ENCODE data around the gene HIPK2.

The HIPK2 gene

DNA sequence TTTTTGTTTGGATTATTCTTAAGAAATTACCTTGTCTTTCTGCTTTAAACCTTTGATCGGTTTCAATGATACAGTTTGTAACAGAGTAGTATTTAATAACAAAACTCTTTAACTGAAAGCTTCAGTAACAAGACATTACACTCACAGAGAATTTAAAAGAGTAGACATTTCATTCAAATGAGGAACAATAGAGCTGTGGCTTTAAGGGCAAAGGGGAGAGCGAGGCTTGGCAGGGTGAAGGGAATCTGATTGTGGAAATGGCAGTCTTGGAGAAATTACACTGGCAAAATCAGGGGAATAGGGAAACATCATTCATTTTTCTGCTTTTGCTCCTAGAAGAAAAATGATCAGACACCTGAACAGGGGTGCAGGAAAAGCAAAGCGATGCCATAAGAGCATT is 5.1 kb upstream of the HIPK2 start:
- H3K4me3 ChIP-seq (ENCODE audit: low read depth, low read length): no peak overlapping the region
- TF ChIP-seq, protein P1, sequence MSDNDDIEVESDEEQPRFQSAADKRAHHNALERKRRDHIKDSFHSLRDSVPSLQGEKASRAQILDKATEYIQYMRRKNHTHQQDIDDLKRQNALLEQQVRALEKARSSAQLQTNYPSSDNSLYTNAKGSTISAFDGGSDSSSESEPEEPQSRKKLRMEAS (IDR thresholded peaks at IDR 0.05; ENCODE audit: low read depth, low read length): no peak
- TF ChIP-seq POLR2A (IDR thresholded peaks at IDR 0.05; ENCODE audit: extremely low read depth, insufficient read length): no peak
- DNase-seq (ENCODE audit: low read depth): no peak

DNA sequence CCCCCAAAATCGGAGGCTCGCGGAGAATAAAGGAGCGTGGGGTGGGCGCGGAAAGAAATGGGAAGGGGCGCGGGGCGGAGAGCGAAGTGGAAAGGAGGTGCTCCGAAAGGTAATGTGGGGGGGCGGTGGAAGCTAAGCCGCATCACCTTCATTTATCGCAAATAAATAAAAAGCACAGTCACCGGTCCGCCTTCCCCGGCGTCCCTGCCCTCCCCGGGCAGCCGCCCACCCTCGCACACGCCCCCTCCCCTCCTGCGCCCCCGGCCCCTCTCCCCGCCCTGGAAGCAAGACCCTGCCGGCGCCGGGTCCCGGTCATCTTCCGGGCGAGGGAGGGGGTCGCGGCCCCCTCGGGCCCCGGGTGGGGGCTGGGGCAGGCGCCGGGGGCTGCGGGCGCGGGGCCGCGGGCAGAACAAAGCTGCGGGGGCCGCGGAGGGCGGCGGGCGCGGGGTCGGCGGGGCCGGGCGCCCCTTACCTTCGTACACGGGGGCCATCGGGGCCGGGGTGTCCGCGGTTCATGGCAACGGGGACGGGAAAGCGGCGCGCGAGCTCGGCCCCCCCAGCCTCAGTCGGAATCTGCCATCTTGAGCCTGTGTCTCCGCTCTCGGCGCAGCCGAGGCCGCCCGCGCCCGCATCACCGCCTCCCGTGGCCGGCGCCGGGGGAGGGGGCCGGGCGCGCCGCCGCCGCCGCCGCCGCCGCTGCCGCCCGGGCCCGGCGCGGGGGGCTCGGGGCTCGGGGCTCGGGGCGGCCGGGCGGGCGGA is 486 bp downstream of the HIPK2 start:
- DNase-seq (ENCODE audit: low read depth): peak; percentile 64
- H3K4me3 ChIP-seq (ENCODE audit: low read depth, low read length): peak overlapping the region; percentile 93
- TF ChIP-seq, protein P1 (IDR thresholded peaks at IDR 0.05; ENCODE audit: low read depth, low read length): no peak
- TF ChIP-seq MYC (IDR thresholded peaks at IDR 0.05; ENCODE audit: low read depth, low read length) (no peak), POLR2A (IDR thresholded peaks at IDR 0.05; ENCODE audit: extremely low read depth, insufficient read length) (no peak)
- TF ChIP-seq, protein P2, sequence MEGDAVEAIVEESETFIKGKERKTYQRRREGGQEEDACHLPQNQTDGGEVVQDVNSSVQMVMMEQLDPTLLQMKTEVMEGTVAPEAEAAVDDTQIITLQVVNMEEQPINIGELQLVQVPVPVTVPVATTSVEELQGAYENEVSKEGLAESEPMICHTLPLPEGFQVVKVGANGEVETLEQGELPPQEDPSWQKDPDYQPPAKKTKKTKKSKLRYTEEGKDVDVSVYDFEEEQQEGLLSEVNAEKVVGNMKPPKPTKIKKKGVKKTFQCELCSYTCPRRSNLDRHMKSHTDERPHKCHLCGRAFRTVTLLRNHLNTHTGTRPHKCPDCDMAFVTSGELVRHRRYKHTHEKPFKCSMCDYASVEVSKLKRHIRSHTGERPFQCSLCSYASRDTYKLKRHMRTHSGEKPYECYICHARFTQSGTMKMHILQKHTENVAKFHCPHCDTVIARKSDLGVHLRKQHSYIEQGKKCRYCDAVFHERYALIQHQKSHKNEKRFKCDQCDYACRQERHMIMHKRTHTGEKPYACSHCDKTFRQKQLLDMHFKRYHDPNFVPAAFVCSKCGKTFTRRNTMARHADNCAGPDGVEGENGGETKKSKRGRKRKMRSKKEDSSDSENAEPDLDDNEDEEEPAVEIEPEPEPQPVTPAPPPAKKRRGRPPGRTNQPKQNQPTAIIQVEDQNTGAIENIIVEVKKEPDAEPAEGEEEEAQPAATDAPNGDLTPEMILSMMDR (IDR thresholded peaks at IDR 0.05; ENCODE audit: low read depth, low read length): no peak

DNA sequence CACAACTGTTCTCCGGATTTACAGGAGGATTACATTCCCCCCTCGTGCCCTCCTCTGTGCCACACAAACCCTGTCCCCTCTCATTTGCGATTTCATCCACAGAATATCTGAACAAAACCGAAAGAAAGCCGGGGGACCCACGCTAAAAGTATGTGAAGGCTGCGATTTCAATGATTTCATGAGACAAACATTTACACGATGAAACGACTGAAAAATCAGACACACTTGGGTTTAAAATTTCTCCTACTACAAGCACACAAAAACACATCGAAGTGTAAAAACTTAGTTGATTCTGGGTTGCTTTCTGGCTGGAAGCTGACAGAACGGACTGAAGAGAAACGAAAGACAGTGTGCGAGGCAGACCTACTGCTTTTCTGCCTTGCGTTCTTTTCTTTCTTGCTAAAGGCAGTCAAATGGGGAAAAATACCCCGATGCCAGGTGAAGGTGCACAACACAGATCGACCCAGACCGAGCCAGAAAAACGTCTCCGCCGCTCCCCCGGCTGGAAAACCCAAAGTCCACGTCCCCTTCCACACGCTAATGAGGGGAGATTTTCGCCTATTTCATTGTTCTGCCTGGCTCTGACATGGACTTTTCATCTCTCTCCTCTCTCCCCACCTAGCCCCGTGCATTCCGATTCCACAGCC is 1.2 kb downstream of the HIPK2 start:
- TF ChIP-seq, protein P2 (IDR thresholded peaks at IDR 0.05; ENCODE audit: low read depth, low read length): no peak
- TF ChIP-seq, protein P1 (IDR thresholded peaks at IDR 0.05; ENCODE audit: low read depth, low read length): no peak
- no peak for TF ChIP-seq MYC (IDR thresholded peaks at IDR 0.05; ENCODE audit: low read depth, low read length)
- no peak for TF ChIP-seq POLR2A (IDR thresholded peaks at IDR 0.05; ENCODE audit: extremely low read depth, insufficient read length)
- peak overlapping the region; percentile 93 for H3K4me3 ChIP-seq (ENCODE audit: low read depth, low read length)
- peak; percentile 70 for DNase-seq (ENCODE audit: low read depth)

DNA sequence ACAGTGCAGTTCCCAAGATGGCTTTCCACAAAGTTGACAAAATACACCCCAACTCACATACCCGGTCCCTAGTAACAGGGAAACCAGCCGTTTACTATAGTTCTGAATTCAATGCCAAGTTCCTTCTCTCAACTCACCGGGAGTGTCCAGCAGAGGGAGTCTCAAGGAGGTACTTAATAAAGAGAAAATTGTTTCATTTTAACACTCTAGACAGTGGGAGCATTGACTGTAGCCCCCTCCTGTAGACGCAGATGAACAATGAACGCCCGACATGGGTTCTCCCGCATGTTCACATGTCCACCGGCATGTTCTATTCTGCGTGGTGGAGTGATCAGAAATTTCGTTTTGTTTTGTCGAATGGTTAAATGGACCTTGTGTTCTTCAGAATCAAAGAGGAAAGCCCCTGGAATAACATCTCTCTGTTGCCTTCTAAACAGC is 1.9 kb downstream of the HIPK2 start:
- DNase-seq (ENCODE audit: low read depth): peak; percentile 92
- H3K4me3 ChIP-seq (ENCODE audit: low read depth, low read length): peak overlapping the region; percentile 93
- TF ChIP-seq, protein P1 (IDR thresholded peaks at IDR 0.05; ENCODE audit: low read depth, low read length): peak; percentile 62
- TF ChIP-seq, protein P2 (IDR thresholded peaks at IDR 0.05; ENCODE audit: low read depth, low read length): peak; percentile 85
- no peak for TF ChIP-seq POLR2A (IDR thresholded peaks at IDR 0.05; ENCODE audit: extremely low read depth, insufficient read length)
- TF ChIP-seq MYC (IDR thresholded peaks at IDR 0.05; ENCODE audit: low read depth, low read length): peak; percentile 16; the same call in 1 of the 2 replicates

DNA sequence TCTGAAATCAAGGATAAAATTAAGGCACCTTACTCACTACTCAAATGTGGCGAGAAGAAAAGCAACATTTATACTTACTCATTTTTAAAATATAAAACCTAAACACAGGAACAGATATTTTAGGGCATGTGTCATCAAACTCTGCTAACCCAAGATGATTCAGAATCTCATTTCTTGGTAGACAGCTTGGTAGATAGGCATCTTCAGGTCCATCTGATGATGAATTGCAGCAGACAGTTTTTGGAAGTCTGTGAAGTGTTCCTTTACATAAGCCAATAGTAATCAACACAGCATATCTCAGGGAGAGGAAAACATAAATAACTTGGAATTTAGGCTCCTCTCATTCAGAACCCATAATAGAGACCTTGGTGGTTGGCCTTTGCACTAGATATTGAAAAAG is 3.4 kb downstream of the HIPK2 start:
- no peak overlapping the region for H3K4me3 ChIP-seq (ENCODE audit: low read depth, low read length)
- TF ChIP-seq MYC (IDR thresholded peaks at IDR 0.05; ENCODE audit: low read depth, low read length): no peak
- TF ChIP-seq, protein P1 (IDR thresholded peaks at IDR 0.05; ENCODE audit: low read depth, low read length): no peak
- TF ChIP-seq, protein P2 (IDR thresholded peaks at IDR 0.05; ENCODE audit: low read depth, low read length): no peak
- no peak for TF ChIP-seq POLR2A (IDR thresholded peaks at IDR 0.05; ENCODE audit: extremely low read depth, insufficient read length)
- DNase-seq (ENCODE audit: low read depth): no peak

DNA sequence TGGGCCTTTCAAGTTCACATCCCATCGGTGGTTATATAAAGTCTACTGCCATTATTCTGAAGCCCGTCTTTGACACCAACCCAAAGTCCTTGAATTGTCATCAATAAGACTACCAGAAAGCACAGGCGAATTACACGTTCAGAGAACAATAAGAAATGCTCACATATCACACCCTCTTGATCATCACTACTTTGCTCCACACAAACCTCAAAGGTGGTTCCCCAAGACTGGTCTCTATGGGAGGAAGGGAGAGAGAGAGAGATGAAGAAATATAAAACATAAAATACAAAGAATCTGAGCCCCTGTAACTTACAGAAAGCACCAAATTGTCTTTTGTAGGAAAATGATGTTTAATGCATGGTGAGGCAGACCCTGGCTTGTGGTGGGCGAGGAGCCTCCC is 4.4 kb downstream of the HIPK2 start:
- TF ChIP-seq, protein P2 (IDR thresholded peaks at IDR 0.05; ENCODE audit: low read depth, low read length): no peak
- TF ChIP-seq, protein P1 (IDR thresholded peaks at IDR 0.05; ENCODE audit: low read depth, low read length): no peak
- TF ChIP-seq MYC (IDR thresholded peaks at IDR 0.05; ENCODE audit: low read depth, low read length) (no peak), POLR2A (IDR thresholded peaks at IDR 0.05; ENCODE audit: extremely low read depth, insufficient read length) (no peak)
- H3K4me3 ChIP-seq (ENCODE audit: low read depth, low read length): no peak overlapping the region
- DNase-seq (ENCODE audit: low read depth): no peak

All from NB4 (cell line).